Measurements from ENCODE around the gene RFXAP. TPM values are rescaled to one million over a fixed set of nuclear protein-coding genes. Genes with fewer than 3 reads are reported as not detected.

Gene RFXAP
- total RNA-seq, 3 donors from 2014 or later: 3.8 to 6.6 (median 5.9) TPM

- Histone ChIP-seq H3K36me3 (no peaks in the 10 kb centered on the region), H3K9me3 (no peaks in the 10 kb centered on the region), H3K27me3 (no peaks in the 10 kb centered on the region), H3K4me1 (no peaks in the 10 kb centered on the region), H3K4me3 (no peak overlapping the region), H3K27ac (no peak overlapping the region)
- DNase-seq (ENCODE audit: low spot score in 2 of 2): no peak
- intact Hi-C loops (cut with DNase I; ENCODE audit: low total_unique reads): no loop called here
- TF ChIP-seq POLR2A (IDR thresholded peaks at IDR 0.05) (no peak), CTCF (IDR thresholded peaks at IDR 0.05) (no peak), POLR2AphosphoS5 (IDR thresholded peaks at IDR 0.05) (no peak)
Observed at GRCh38 chr13:36789061-36789460, 30.0 kb upstream of the RFXAP start.

GRCh38 chr13:36789730-36790129 lies 29.3 kb upstream of the RFXAP start:
- no peaks in the 10 kb centered on the region for H3K4me1 ChIP-seq
- no peak overlapping the region for H3K4me3 ChIP-seq
- no peaks in the 10 kb centered on the region for H3K27me3 ChIP-seq
- H3K9me3 ChIP-seq: no peaks in the 10 kb centered on the region
- intact Hi-C loops (cut with DNase I; ENCODE audit: low total_unique reads): no loop called here
- DNase-seq (ENCODE audit: low spot score in 2 of 2): no peak
- H3K36me3 ChIP-seq: no peaks in the 10 kb centered on the region
- no peak overlapping the region for H3K27ac ChIP-seq
- TF ChIP-seq POLR2A (IDR thresholded peaks at IDR 0.05) (no peak), POLR2AphosphoS5 (IDR thresholded peaks at IDR 0.05) (no peak), CTCF (IDR thresholded peaks at IDR 0.05) (no peak)

- intact Hi-C loops (cut with DNase I; ENCODE audit: low total_unique reads): no loop called here
- no peak for TF ChIP-seq POLR2AphosphoS5 (IDR thresholded peaks at IDR 0.05)
- TF ChIP-seq POLR2A (IDR thresholded peaks at IDR 0.05): no peak
- TF ChIP-seq CTCF (IDR thresholded peaks at IDR 0.05): no peak
- no peak for DNase-seq (ENCODE audit: low spot score in 2 of 2)
- no peaks in the 10 kb centered on the region for H3K4me1 ChIP-seq
- H3K27me3 ChIP-seq: no peaks in the 10 kb centered on the region
- H3K9me3 ChIP-seq: no peaks in the 10 kb centered on the region
- H3K36me3 ChIP-seq: no peaks in the 10 kb centered on the region
- H3K4me3 ChIP-seq: no peak overlapping the region
- H3K27ac ChIP-seq: no peak overlapping the region
Observed at GRCh38 chr13:36794706-36795105, 24.3 kb upstream of the RFXAP start.

- H3K9me3 ChIP-seq: no peaks in the 10 kb centered on the region
- H3K4me3 ChIP-seq: no peak overlapping the region
- no peaks in the 10 kb centered on the region for H3K36me3 ChIP-seq
- intact Hi-C loops (cut with DNase I; ENCODE audit: low total_unique reads): no loop called here
- no peak overlapping the region for H3K27ac ChIP-seq
- H3K27me3 ChIP-seq: no peaks in the 10 kb centered on the region
- no peaks in the 10 kb centered on the region for H3K4me1 ChIP-seq
- no peak for DNase-seq (ENCODE audit: low spot score in 2 of 2)
- TF ChIP-seq CTCF (IDR thresholded peaks at IDR 0.05) (no peak), POLR2A (IDR thresholded peaks at IDR 0.05) (no peak), POLR2AphosphoS5 (IDR thresholded peaks at IDR 0.05) (no peak)
Observed at GRCh38 chr13:36795463-36795862, 23.6 kb upstream of the RFXAP start.

- Histone ChIP-seq H3K36me3 (no peaks in the 10 kb centered on the region), H3K4me3 (no peak overlapping the region), H3K27ac (no peak overlapping the region), H3K4me1 (no peaks in the 10 kb centered on the region), H3K27me3 (no peaks in the 10 kb centered on the region), H3K9me3 (no peaks in the 10 kb centered on the region)
- intact Hi-C loops (cut with DNase I; ENCODE audit: low total_unique reads): no loop called here
- no peak for DNase-seq (ENCODE audit: low spot score in 2 of 2)
- TF ChIP-seq POLR2AphosphoS5 (IDR thresholded peaks at IDR 0.05) (no peak), POLR2A (IDR thresholded peaks at IDR 0.05) (no peak), CTCF (IDR thresholded peaks at IDR 0.05) (no peak)
Observed at GRCh38 chr13:36796052-36796451, 23.0 kb upstream of the RFXAP start.
